NCI-H128 (cell line): ENCODE measurements around the gene MCUB.

Experiments
- DNase-seq: peaks from one replicate; lab custom pipeline; 2025; ENCODE audit not compliant: unreplicated experiment; lab: John Stamatoyannopoulos, UW

Gene MCUB

GRCh38 chr4:109728385-109728784, 168.3 kb downstream of the MCUB start:
- no peak for DNase-seq

- no peak for DNase-seq
Measured at GRCh38 chr4:109729117-109729717, 169.2 kb downstream of the MCUB start.

DNA sequence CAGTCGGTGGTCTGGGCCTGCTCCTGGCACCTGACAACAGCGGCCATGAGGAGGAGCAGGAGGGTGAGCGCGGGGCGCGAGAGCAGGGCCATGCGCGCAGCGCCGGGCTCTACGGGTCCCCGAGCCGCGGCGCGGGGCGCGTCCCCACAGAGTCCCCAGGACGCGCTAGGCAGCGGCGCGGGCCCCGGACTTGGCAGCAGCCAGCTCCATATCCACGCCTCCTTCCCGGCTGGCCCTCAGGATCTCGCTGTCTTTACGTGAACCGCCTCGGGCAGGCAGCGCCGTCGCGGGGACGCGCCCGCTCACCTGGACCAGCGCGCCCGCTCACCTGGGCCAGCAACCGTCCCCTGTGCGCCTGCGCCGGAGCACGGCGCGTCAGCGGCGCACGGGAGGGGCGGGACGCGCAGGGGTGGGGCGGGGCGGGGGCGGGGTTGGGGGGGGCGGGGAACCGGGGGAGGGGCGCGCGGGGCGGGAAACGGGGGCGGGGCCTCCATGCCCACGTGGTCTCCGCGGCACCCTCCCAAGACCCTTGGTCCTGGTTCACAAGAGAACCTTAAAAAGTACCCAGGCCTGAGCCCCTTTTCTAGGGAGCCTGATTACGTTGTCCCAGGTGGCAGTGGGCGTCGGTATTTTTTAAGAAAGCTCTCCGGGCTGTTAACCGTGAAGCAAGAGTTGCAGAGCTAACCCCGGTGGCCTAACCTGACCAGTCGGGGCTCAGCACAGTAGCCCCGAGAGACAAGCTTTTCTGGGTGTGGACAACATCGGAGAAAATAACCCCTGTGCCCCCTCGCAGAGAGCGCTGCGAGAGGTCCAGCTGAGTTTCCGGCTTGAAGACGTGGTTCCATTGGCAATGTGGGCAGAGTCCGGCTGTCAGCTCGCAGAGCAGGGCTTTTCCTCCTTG, 169.9 kb downstream of the MCUB start, which contains the start of gene PLA2G12A:
TSS of gene PLA2G12A (minus strand) at position 353 of the 901 bp plus-strand sequence. CDS start at position 92, 261 bp downstream.
- peak; percentile 43 for DNase-seq

GRCh38 chr4:109730619-109731545, 170.8 kb downstream of the MCUB start:
- DNase-seq = no peak

- DNase-seq = no peak
Measured at GRCh38 chr4:109733728-109734127, 173.7 kb downstream of the MCUB start.

GRCh38 chr4:109735566-109736365, 175.7 kb downstream of the MCUB start:
- no peak for DNase-seq
